GM12891 (cell line): ENCODE results near the gene STAT5A.
"Not testable (repeated sequence)": the region's sequence is repeated elsewhere in the genome, so short reads cannot be mapped to it uniquely, and the experiment has no call there.

ENCODE experiments used
- POLR2A ChIP-seq: IDR thresholded peaks from 2 replicates; pipeline ENCODE4 v1.6.1; 2011; ENCODE audit warnings: low read depth, low read length, control low read depth
- POLR2AphosphoS5 ChIP-seq: IDR thresholded peaks from 2 replicates; pipeline ENCODE4 v1.6.1; 2011; ENCODE audit warnings: low read depth, low read length, control low read depth
- TAF1 ChIP-seq: IDR thresholded peaks from 2 replicates; pipeline ENCODE4 v1.6.1; 2011; ENCODE audit warnings: low read depth, low read length, control low read depth

DNA sequence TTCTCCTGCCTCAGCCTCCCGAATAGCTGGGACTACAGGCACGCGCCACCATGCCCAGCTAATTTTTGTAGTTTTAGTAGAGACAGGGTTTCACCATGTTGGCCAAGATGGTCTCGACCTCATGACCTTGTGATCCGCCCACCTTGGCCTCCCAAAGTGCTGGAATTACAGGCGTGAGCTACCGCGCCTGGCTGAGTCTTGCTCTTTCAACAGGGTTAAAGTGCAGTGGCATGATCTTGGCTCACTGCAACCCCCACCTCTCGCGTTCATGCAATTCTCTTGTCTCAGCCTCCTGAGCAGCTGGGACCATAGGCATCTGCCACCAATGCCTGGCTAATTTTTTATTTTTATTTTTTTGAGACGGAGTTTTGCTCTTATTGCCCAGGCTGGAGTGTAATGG lies 43.1 kb upstream of the STAT5A start:
- TF ChIP-seq POLR2A, POLR2AphosphoS5, TAF1: not testable (repeated sequence)
